CD4-positive, alpha-beta T cell treated with Interleukin-15 for 1 hour (primary cell): ENCODE results near the gene ALDH16A1.
"Not testable (repeated sequence)": the region's sequence is repeated elsewhere in the genome, so short reads cannot be mapped to it uniquely, and the experiment has no call there.

Experiments
- DNase-seq: peaks from one replicate; pipeline ENCODE4 v3.0.0-alpha.2; 2020

ALDH16A1 gene

GRCh38 chr19:49441210-49441959, 11.6 kb upstream of the ALDH16A1 start, which contains the start of gene SLC17A7:
SLC17A7 (minus strand) TSS chr19:49441527; CDS start chr19:49441379, 148 bp downstream.
- DNase-seq: peak; percentile 47

- no peak for DNase-seq
Measured at GRCh38 chr19:49441960-49442350, 11.1 kb upstream of the ALDH16A1 start.

- no peak for DNase-seq
Measured at GRCh38 chr19:49442354-49442753, 10.7 kb upstream of the ALDH16A1 start.

- peak; percentile 46 for DNase-seq
Measured at GRCh38 chr19:49442771-49443365, 10.2 kb upstream of the ALDH16A1 start.

GRCh38 chr19:49443366-49444099, 9.5 kb upstream of the ALDH16A1 start:
- DNase-seq: peak; percentile 92

GRCh38 chr19:49444100-49444700, 8.8 kb upstream of the ALDH16A1 start:
- DNase-seq: not testable (repeated sequence)

GRCh38 chr19:49445997-49446396, 7.0 kb upstream of the ALDH16A1 start:
- DNase-seq: no peak

GRCh38 chr19:49447485-49448431, 5.3 kb upstream of the ALDH16A1 start:
- DNase-seq: no peak

GRCh38 chr19:49448432-49448786, 4.6 kb upstream of the ALDH16A1 start:
- DNase-seq: no peak

GRCh38 chr19:49450405-49450804, 2.6 kb upstream of the ALDH16A1 start:
- no peak for DNase-seq

GRCh38 chr19:49451430-49452181, 1.4 kb upstream of the ALDH16A1 start, which contains the start of gene PIH1D1:
PIH1D1 (minus strand) TSS chr19:49451814; CDS start chr19:49451574, 240 bp downstream.
- peak; percentile 98 for DNase-seq

- DNase-seq: peak; percentile 48
Measured at GRCh38 chr19:49453757-49454240, 774 bp downstream of the ALDH16A1 start.

GRCh38 chr19:49455773-49456172, 2.7 kb downstream of the ALDH16A1 start:
- no peak for DNase-seq

- DNase-seq: no peak
Measured at GRCh38 chr19:49456326-49456725, 3.3 kb downstream of the ALDH16A1 start.

GRCh38 chr19:49458567-49458903, 5.5 kb downstream of the ALDH16A1 start:
- no peak for DNase-seq

- DNase-seq: no peak
Measured at GRCh38 chr19:49459388-49459787, 6.4 kb downstream of the ALDH16A1 start.

- not testable (repeated sequence) for DNase-seq
Measured at GRCh38 chr19:49461130-49461529, 8.1 kb downstream of the ALDH16A1 start.

GRCh38 chr19:49461656-49462055, 8.6 kb downstream of the ALDH16A1 start:
- DNase-seq: no peak

GRCh38 chr19:49462492-49462891, 9.5 kb downstream of the ALDH16A1 start:
- no peak for DNase-seq

GRCh38 chr19:49463960-49464740, 11.1 kb downstream of the ALDH16A1 start:
- no peak for DNase-seq
